Loucy (cell line): ENCODE data around the gene FAM120AOS.

Experiments used
- CTCF ChIP-seq: fragments of 200-600 bp; sonication (generic); conservative IDR thresholded peaks from 2 replicates; pipeline ENCODE4 v1.5.1; 2014; ENCODE audit warnings: mild to moderate bottlenecking, antibody characterized with exemption, low read length
- EZH2phosphoT487 ChIP-seq: fragments of 200-600 bp; IDR thresholded peaks from 2 replicates; pipeline ENCODE4 v1.6.1; 2018; ENCODE audit warnings: antibody characterized with exemption, mild to moderate bottlenecking, moderate library complexity, borderline replicate concordance

GRCh38 chr9:93464876-93465275 is 11.5 kb upstream of the FAM120AOS start:
- no peak for TF ChIP-seq CTCF
- TF ChIP-seq EZH2phosphoT487, result no peak
